ENCODE results near the gene KHDC1L.
"Not testable (repeated sequence)": the region's sequence is repeated elsewhere in the genome, so short reads cannot be mapped to it uniquely, and the experiment has no call there.

The KHDC1L gene

DNA sequence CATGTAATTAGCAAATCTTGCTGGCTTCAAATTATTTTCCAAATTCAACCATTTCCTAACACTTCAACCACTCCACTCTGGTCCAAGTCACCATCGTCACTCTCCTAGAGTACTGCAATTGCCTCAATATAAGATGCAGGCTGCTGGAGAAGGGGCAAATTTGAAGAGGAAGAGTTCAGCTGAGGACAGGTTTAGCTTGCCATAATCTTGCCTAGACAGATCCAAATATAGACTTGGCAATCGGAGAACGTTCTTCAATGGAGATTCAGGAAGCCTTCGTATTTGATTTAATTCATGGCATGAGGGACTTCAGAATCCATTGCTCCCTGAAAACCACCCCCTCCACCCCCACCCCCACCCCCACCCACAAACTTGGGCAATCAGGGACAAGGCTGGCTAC, 15.4 kb upstream of the KHDC1L start:
- TF ChIP-seq POLR2AphosphoS5 (IDR thresholded peaks at IDR 0.05; ENCODE audit: low read depth, low read length) = no peak
- no peak for TF ChIP-seq POLR2A (IDR thresholded peaks at IDR 0.05; ENCODE audit: low read depth, low read length)
- no peak for TF ChIP-seq TAF1 (IDR thresholded peaks at IDR 0.05; ENCODE audit: borderline replicate concordance, low read depth, low read length)
- DNase-seq (ENCODE audit: insufficient read length) (no peak), FAIRE-seq (no peak)

GRCh38 chr6:73236144-73236750, 11.0 kb upstream of the KHDC1L start:
- DNase-seq (ENCODE audit: insufficient read length) (no peak), FAIRE-seq (no peak)
- TF ChIP-seq POLR2AphosphoS5 (IDR thresholded peaks at IDR 0.05; ENCODE audit: low read depth, low read length) = no peak
- no peak for TF ChIP-seq TAF1 (IDR thresholded peaks at IDR 0.05; ENCODE audit: borderline replicate concordance, low read depth, low read length)
- TF ChIP-seq POLR2A (IDR thresholded peaks at IDR 0.05; ENCODE audit: low read depth, low read length) = no peak

DNA sequence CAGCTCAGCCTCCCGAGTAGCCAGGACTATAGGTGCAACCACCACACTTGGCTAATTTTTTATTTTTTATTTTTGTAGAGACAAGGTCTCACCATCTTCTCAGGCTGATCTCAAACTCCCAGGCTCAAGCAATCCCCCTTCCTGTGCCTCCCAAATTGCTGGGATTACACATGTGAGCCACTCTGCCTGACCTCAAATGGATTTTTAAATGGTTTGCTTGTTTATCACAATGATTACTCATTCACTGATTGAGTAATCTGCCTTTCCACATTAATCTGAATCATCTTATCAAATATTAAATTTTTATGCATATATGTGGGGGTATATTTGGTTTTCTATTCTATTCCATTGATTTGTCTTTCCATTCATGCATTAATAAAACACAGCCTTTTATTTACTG, 9.4 kb upstream of the KHDC1L start:
- DNase-seq (ENCODE audit: insufficient read length) (no peak), FAIRE-seq (no peak)
- TF ChIP-seq TAF1 (IDR thresholded peaks at IDR 0.05; ENCODE audit: borderline replicate concordance, low read depth, low read length) (no peak), POLR2A (IDR thresholded peaks at IDR 0.05; ENCODE audit: low read depth, low read length) (no peak), POLR2AphosphoS5 (IDR thresholded peaks at IDR 0.05; ENCODE audit: low read depth, low read length) (no peak)

DNA sequence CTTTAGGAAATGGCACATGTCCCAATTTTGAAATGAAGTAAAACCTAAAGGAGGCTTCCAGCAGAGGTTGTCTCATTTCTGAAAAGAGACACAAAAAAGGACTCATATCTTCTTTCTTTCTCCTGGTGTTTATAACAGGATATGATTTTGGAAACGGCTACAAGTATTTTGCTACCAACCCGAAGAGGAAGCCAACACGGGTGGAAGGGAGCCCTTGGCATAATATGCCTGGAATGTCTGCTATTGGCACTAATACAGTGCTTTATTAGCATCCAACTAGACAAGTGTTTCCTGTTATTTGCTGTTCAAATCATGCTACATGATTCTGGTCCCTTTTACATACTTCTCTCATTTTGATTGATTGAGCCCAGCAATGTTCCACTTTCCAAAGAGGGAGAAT, 8.7 kb upstream of the KHDC1L start:
- FAIRE-seq; DNase-seq (ENCODE audit: insufficient read length): not testable (repeated sequence)

DNA sequence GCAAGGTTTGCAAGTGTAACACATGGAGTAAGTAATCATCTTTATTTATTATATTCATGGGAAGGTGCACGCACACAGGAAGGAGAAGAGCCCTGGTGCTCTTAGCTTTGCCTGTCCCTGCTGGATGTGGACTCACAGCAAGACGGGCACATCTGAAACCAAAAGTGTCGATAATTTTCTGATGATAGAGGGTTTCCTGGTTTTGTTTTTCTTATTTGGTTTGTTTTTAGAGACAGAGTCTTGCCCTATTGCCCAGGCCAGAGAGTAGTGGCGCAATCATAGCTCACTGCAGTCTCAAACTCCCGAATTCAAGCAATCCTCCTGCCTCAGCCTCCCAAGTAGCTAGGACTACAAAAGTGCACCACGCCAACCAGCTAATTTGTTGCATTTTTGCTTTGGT, 7.8 kb upstream of the KHDC1L start:
- DNase-seq (ENCODE audit: insufficient read length) (no peak), FAIRE-seq (no peak)
- TF ChIP-seq POLR2A (IDR thresholded peaks at IDR 0.05; ENCODE audit: low read depth, low read length) (no peak), TAF1 (IDR thresholded peaks at IDR 0.05; ENCODE audit: borderline replicate concordance, low read depth, low read length) (no peak), POLR2AphosphoS5 (IDR thresholded peaks at IDR 0.05; ENCODE audit: low read depth, low read length) (no peak)

- TF ChIP-seq POLR2AphosphoS5 (IDR thresholded peaks at IDR 0.05; ENCODE audit: low read depth, low read length) (no peak), POLR2A (IDR thresholded peaks at IDR 0.05; ENCODE audit: low read depth, low read length) (no peak), TAF1 (IDR thresholded peaks at IDR 0.05; ENCODE audit: borderline replicate concordance, low read depth, low read length) (no peak)
- DNase-seq (ENCODE audit: insufficient read length) (no peak), FAIRE-seq (no peak)
Observed at GRCh38 chr6:73231986-73232391, 6.7 kb upstream of the KHDC1L start.

DNA sequence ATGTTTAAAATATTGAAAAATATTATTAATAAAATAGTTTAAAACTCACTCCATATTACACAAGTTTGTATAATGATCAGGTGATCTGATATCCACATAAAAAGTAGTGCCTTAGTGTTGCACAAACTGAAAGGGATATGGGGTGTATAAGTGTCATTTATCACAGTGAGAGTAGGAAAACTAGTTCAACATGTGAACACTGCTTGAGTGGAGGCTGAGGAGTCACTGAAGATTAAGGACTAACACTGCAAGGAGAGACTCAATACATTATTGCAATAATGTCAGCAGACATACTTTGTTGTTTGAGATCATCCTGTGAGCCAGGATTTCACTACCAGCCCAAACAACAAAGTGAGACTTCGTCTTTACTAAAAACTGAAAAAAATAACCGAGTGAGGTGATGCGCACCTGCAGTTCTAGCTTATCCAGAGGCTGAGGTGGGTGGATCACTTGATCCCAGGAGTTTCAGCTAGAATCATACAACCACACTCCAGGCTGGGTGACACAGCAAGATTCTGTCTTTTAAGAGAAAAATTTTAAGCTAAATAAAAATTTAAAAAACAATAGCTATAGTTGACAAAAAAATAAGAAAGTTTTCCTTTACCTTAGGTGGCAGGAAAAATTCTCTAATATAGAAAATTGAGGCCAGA, 2.4 kb upstream of the KHDC1L start:
- DNase-seq (ENCODE audit: insufficient read length) = no peak
- FAIRE-seq = no peak
- no peak for TF ChIP-seq TAF1 (IDR thresholded peaks at IDR 0.05; ENCODE audit: borderline replicate concordance, low read depth, low read length)
- no peak for TF ChIP-seq POLR2A (IDR thresholded peaks at IDR 0.05; ENCODE audit: low read depth, low read length)
- no peak for TF ChIP-seq POLR2AphosphoS5 (IDR thresholded peaks at IDR 0.05; ENCODE audit: low read depth, low read length)

DNA sequence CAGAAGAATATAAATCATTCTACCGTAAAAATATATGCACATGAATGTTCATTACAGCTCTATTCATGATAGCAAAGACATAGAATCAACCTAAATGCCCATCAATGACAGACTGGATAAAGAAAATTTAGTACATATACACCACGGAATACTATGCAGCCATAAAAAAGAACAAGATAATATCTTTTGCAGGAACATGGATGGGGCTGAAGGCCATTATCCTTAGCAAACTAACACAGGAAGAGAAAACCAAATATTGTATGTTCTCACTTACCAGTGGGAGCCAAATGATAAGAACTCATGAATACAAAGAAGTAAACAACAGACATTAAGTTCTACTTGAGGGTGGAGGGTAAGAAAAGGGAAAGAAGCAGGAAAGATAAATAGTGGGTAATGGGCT, 8.4 kb downstream of the KHDC1L start:
- no peak for FAIRE-seq

GRCh38 chr6:73209117-73209516, 16.2 kb downstream of the KHDC1L start:
- FAIRE-seq (no peak), DNase-seq (ENCODE audit: insufficient read length) (no peak)
- TF ChIP-seq POLR2AphosphoS5 (IDR thresholded peaks at IDR 0.05; ENCODE audit: low read depth, low read length) (no peak), TAF1 (IDR thresholded peaks at IDR 0.05; ENCODE audit: borderline replicate concordance, low read depth, low read length) (no peak), POLR2A (IDR thresholded peaks at IDR 0.05; ENCODE audit: low read depth, low read length) (no peak)

More for the DNA sequence above, 8.4 kb downstream of the KHDC1L start:
- TF ChIP-seq TAF1 (IDR thresholded peaks at IDR 0.05; ENCODE audit: borderline replicate concordance, low read depth, low read length) = no peak
- TF ChIP-seq POLR2A (IDR thresholded peaks at IDR 0.05; ENCODE audit: low read depth, low read length) = no peak
- TF ChIP-seq POLR2AphosphoS5 (IDR thresholded peaks at IDR 0.05; ENCODE audit: low read depth, low read length) = no peak
- DNase-seq (ENCODE audit: insufficient read length) = no peak

DNA sequence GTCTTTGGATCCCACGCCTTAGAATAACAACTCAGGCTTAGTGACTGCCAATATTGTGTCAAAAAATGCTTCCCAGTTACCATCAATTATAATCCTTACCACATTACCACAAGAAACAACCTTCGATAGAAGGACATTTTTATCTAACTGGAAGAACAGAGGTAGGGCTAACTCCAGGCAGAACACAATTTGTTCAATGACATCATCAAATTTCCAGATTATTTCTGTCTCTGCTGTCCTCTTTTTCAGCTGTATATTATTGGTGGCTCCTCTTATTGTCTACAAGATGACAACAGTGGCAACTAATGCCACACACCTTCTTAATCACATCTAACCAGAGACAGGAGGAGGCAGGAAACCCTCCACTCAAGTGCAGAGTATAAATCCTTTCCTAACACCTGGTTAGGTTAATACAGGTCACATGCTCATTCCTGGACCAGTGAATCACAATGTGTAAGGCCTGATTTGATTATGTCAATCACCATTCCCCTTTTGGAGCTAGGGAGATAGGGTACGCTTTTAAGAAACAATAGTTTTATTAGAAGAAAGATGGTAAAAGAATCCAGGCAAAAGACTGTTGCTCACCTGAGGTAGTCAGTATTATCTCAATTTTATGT, 18.0 kb downstream of the KHDC1L start:
- TF ChIP-seq POLR2AphosphoS5 (IDR thresholded peaks at IDR 0.05; ENCODE audit: low read depth, low read length) (no peak), POLR2A (IDR thresholded peaks at IDR 0.05; ENCODE audit: low read depth, low read length) (no peak), TAF1 (IDR thresholded peaks at IDR 0.05; ENCODE audit: borderline replicate concordance, low read depth, low read length) (no peak)
- no peak for DNase-seq (ENCODE audit: insufficient read length)
- FAIRE-seq = no peak

GRCh38 chr6:73204252-73204651, 21.0 kb downstream of the KHDC1L start:
- TF ChIP-seq TAF1 (IDR thresholded peaks at IDR 0.05; ENCODE audit: borderline replicate concordance, low read depth, low read length) (no peak), POLR2AphosphoS5 (IDR thresholded peaks at IDR 0.05; ENCODE audit: low read depth, low read length) (no peak), POLR2A (IDR thresholded peaks at IDR 0.05; ENCODE audit: low read depth, low read length) (no peak)
- no peak for FAIRE-seq
- no peak for DNase-seq (ENCODE audit: insufficient read length)

- FAIRE-seq = no peak
- DNase-seq (ENCODE audit: insufficient read length) = no peak
Observed at GRCh38 chr6:73203098-73203497, 22.2 kb downstream of the KHDC1L start.

More at GRCh38 chr6:73203098-73203497, 22.2 kb downstream of the KHDC1L start:
- TF ChIP-seq POLR2AphosphoS5 (IDR thresholded peaks at IDR 0.05; ENCODE audit: low read depth, low read length) (no peak), POLR2A (IDR thresholded peaks at IDR 0.05; ENCODE audit: low read depth, low read length) (no peak), TAF1 (IDR thresholded peaks at IDR 0.05; ENCODE audit: borderline replicate concordance, low read depth, low read length) (no peak)

Data from GM12892 (cell line).